IPS-11a (cell line): Measurements from ENCODE around the gene AREL1.

Experiments
- H3K4me3 ChIP-seq: one replicate; pipeline ENCODE4 v1.5.1; 2013; ENCODE audit warnings: low read depth, low read length, control low read depth

AREL1 gene

GRCh38 chr14:74637178-74637550, 75.7 kb downstream of the AREL1 start:
- H3K4me3 ChIP-seq = no peak overlapping the region

GRCh38 chr14:74636424-74637177, 76.3 kb downstream of the AREL1 start:
- H3K4me3 ChIP-seq = no peak overlapping the region

- H3K4me3 ChIP-seq = no peak overlapping the region
Observed at GRCh38 chr14:74635847-74636246, 77.0 kb downstream of the AREL1 start.

GRCh38 chr14:74634964-74635363, 77.9 kb downstream of the AREL1 start:
- H3K4me3 ChIP-seq = no peak overlapping the region

GRCh38 chr14:74634481-74634880, 78.4 kb downstream of the AREL1 start:
- H3K4me3 ChIP-seq = no peak overlapping the region

GRCh38 chr14:74630881-74631690, 81.8 kb downstream of the AREL1 start:
- no peak overlapping the region for H3K4me3 ChIP-seq

- H3K4me3 ChIP-seq = no peak overlapping the region
Observed at GRCh38 chr14:74628418-74628817, 84.5 kb downstream of the AREL1 start.

- no peak overlapping the region for H3K4me3 ChIP-seq
Observed at GRCh38 chr14:74627076-74627475, 85.8 kb downstream of the AREL1 start.

- no peak overlapping the region for H3K4me3 ChIP-seq
Observed at GRCh38 chr14:74622257-74622656, 90.6 kb downstream of the AREL1 start.

- no peak overlapping the region for H3K4me3 ChIP-seq
Observed at GRCh38 chr14:74621556-74621955, 91.3 kb downstream of the AREL1 start.

- H3K4me3 ChIP-seq = no peak overlapping the region
Observed at GRCh38 chr14:74620923-74621322, 92.0 kb downstream of the AREL1 start.

- no peak overlapping the region for H3K4me3 ChIP-seq
Observed at GRCh38 chr14:74620497-74620921, 92.4 kb downstream of the AREL1 start.

GRCh38 chr14:74619672-74620131, 93.2 kb downstream of the AREL1 start:
- H3K4me3 ChIP-seq = no peak overlapping the region

- no peak overlapping the region for H3K4me3 ChIP-seq
Observed at GRCh38 chr14:74618078-74618952, 94.6 kb downstream of the AREL1 start.

- H3K4me3 ChIP-seq = no peak overlapping the region
Observed at GRCh38 chr14:74616996-74617700, 95.7 kb downstream of the AREL1 start.

- no peak overlapping the region for H3K4me3 ChIP-seq
Observed at GRCh38 chr14:74616507-74616906, 96.4 kb downstream of the AREL1 start.

GRCh38 chr14:74615735-74616134, 97.1 kb downstream of the AREL1 start:
- no peak overlapping the region for H3K4me3 ChIP-seq

- H3K4me3 ChIP-seq = no peak overlapping the region
Observed at GRCh38 chr14:74614508-74615495, 98.1 kb downstream of the AREL1 start.

GRCh38 chr14:74613211-74613914, 99.5 kb downstream of the AREL1 start:
- no peak overlapping the region for H3K4me3 ChIP-seq
